ENCODE measurements around the gene STX4. TPM values are rescaled to one million over a fixed set of nuclear protein-coding genes. Genes with fewer than 3 reads are reported as not detected.

Gene STX4
- polyA plus RNA-seq, 6 donors from 2014 or later, result 17.4 to 37.1 (median 28.6) TPM

GRCh38 chr16:31088459-31089183, 55.3 kb downstream of the STX4 start, which contains the start of gene PRSS53:
TSS of gene PRSS53 (minus strand) at chr16:31088943. CDS start at chr16:31088809, 134 bp downstream.
- Mint-ChIP-seq H3K9me3 (no peaks in the 10 kb centered on the region), H3K4me1 (peaks cover 3 to 7% (median 6%) of the 10 kb centered on the region in 3 donors), H3K27ac (peak within 1 kb of the TSS in 1 of 6 donors; percentile 47), H3K36me3 (no peaks in the 10 kb centered on the region), H3K27me3 (no peaks in the 10 kb centered on the region), H3K4me3 (peak within 1 kb of the TSS in 1 of 8 donors; percentile 15)
- DNase-seq, result no peak
- no peak for ATAC-seq (ENCODE audit: low read depth in 2 of 2)

- Mint-ChIP-seq H3K9me3 (no peaks in the 10 kb centered on the region), H3K4me1 (peaks cover 9 to 12% (median 10%) of the 10 kb centered on the region in 3 donors), H3K27me3 (no peaks in the 10 kb centered on the region), H3K27ac (peak overlapping the region in 1 of 6 donors; percentile 47), H3K4me3 (no peak overlapping the region), H3K36me3 (no peaks in the 10 kb centered on the region)
- ATAC-seq (ENCODE audit: low read depth in 2 of 2) (no peak), DNase-seq (no peak)
These were observed 55.8 kb downstream of the STX4 start for GRCh38 chr16:31089199-31089598.

Other genes starting within 250 kb of the STX4 start
- gene ZNF629, start 246.4 kb upstream of the STX4 start, polyA plus RNA-seq (ENCODE audit: low read depth in 6 of 6), result 1 to 10 TPM in 1 of 6 donors, under 1 TPM in 4, not detected in 1; 0.23 to 1.4 (median 0.45) TPM
- gene BCL7C, start 139.5 kb upstream of the STX4 start, polyA plus RNA-seq (ENCODE audit: low read depth in 6 of 6), result 10 to 100 TPM; 29.4 to 40.3 (median 33.1) TPM
- under 1 TPM in 3 of 6 donors, not detected in 3; 0.40 to 0.67 (median 0.47) TPM for gene CTF1, start 136.9 kb upstream of the STX4 start, polyA plus RNA-seq (ENCODE audit: low read depth in 6 of 6)
- gene FBXL19, start 110.0 kb upstream of the STX4 start, polyA plus RNA-seq (ENCODE audit: low read depth in 6 of 6), result under 1 TPM in 4 of 6 donors, not detected in 2; 0.21 to 0.48 (median 0.27) TPM
- 10 to 100 TPM; 65.8 to 83.4 (median 78.3) TPM for gene ORAI3, start 84.5 kb upstream of the STX4 start, polyA plus RNA-seq (ENCODE audit: low read depth in 6 of 6)
- gene SETD1A, start 75.8 kb upstream of the STX4 start, polyA plus RNA-seq (ENCODE audit: low read depth in 6 of 6), result 1 to 10 TPM in 2 of 6 donors, under 1 TPM in 3, not detected in 1; 0.69 to 2.8 (median 0.85) TPM
- gene HSD3B7, start 48.4 kb upstream of the STX4 start, polyA plus RNA-seq (ENCODE audit: low read depth in 6 of 6), result not detected
- gene STX1B, start 22.9 kb upstream of the STX4 start, polyA plus RNA-seq (ENCODE audit: low read depth in 6 of 6), result not detected
- 1 to 10 TPM; 3.8 to 7.5 (median 5.9) TPM for gene ZNF668, start 40.7 kb downstream of the STX4 start, polyA plus RNA-seq (ENCODE audit: low read depth in 6 of 6)
- gene ZNF646, start 40.9 kb downstream of the STX4 start, polyA plus RNA-seq (ENCODE audit: low read depth in 6 of 6), result 10 to 100 TPM in 1 of 6 donors, 1 to 10 TPM in 5; 3.6 to 13.5 (median 6.1) TPM
- gene PRSS53, start 55.4 kb downstream of the STX4 start, polyA plus RNA-seq (ENCODE audit: low read depth in 6 of 6), result under 1 TPM in 4 of 6 donors, not detected in 2; 0.19 to 0.77 (median 0.50) TPM
- gene VKORC1, start 61.2 kb downstream of the STX4 start, polyA plus RNA-seq (ENCODE audit: low read depth in 6 of 6), result 10 to 100 TPM; 61.9 to 77.4 (median 66.6) TPM
- 10 to 100 TPM; 23.1 to 41.2 (median 27.3) TPM for gene BCKDK, start 74.8 kb downstream of the STX4 start, polyA plus RNA-seq (ENCODE audit: low read depth in 6 of 6)
- gene KAT8, start 84.1 kb downstream of the STX4 start, polyA plus RNA-seq (ENCODE audit: low read depth in 6 of 6), result 10 to 100 TPM; 39.0 to 68.1 (median 51.6) TPM
- gene PRSS8, start 102.2 kb downstream of the STX4 start, polyA plus RNA-seq (ENCODE audit: low read depth in 6 of 6), result under 1 TPM in 1 of 6 donors, not detected in 5; 0.40 TPM
- gene PRSS36, start 116.5 kb downstream of the STX4 start, polyA plus RNA-seq (ENCODE audit: low read depth in 6 of 6), result under 1 TPM in 4 of 6 donors, not detected in 2; 0.40 to 0.85 (median 0.64) TPM
- 100 to 1,000 TPM in 5 of 6 donors, 10 to 100 TPM in 1; 79.0 to 177 (median 145) TPM for gene FUS, start 146.6 kb downstream of the STX4 start, polyA plus RNA-seq (ENCODE audit: low read depth in 6 of 6)
- 10 to 100 TPM; 48.8 to 79.2 (median 68.8) TPM for gene PYCARD, start 169.2 kb downstream of the STX4 start, polyA plus RNA-seq (ENCODE audit: low read depth in 6 of 6)
- gene TRIM72, start 180.6 kb downstream of the STX4 start, polyA plus RNA-seq (ENCODE audit: low read depth in 6 of 6), result not detected
- gene PYDC1, start 183.6 kb downstream of the STX4 start, polyA plus RNA-seq (ENCODE audit: low read depth in 6 of 6), result not detected
- gene ITGAM, start 226.4 kb downstream of the STX4 start, polyA plus RNA-seq (ENCODE audit: low read depth in 6 of 6), result 1 to 10 TPM in 4 of 6 donors, under 1 TPM in 2; 0.27 to 4.4 (median 1.6) TPM